ENCODE measurements around the gene CDC5L.

CDC5L gene

GRCh38 chr6:44432227-44432626 is 44.7 kb downstream of the CDC5L start:
- TF ChIP-seq CTCF (IDR thresholded peaks at IDR 0.05) (no peak), ZFX (IDR thresholded peaks at IDR 0.05; ENCODE audit: borderline replicate concordance) (no peak)
- no peak overlapping the region for H3K27ac ChIP-seq

DNA sequence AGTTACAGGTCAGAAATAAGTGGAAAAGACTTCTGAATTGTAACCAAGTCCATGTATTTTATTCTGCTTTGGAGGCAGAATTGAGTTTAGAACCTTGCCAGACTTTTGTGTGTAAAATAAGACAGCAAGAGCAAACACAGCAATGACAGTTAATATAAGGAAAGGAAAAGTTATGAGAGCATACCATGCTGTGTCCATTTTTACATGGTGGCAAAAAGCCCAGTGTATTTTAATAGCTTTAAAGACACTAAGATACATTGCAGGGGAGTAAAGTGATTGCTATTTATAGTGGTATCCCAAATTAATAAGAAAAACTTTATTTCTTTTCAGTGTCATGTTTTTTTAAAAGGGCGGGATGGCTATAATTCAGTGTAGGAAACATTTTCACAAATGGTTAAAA is 45.2 kb downstream of the CDC5L start:
- no peak overlapping the region for H3K27ac ChIP-seq
- no peak for TF ChIP-seq CTCF (IDR thresholded peaks at IDR 0.05)
- no peak for TF ChIP-seq ZFX (IDR thresholded peaks at IDR 0.05; ENCODE audit: borderline replicate concordance)

DNA sequence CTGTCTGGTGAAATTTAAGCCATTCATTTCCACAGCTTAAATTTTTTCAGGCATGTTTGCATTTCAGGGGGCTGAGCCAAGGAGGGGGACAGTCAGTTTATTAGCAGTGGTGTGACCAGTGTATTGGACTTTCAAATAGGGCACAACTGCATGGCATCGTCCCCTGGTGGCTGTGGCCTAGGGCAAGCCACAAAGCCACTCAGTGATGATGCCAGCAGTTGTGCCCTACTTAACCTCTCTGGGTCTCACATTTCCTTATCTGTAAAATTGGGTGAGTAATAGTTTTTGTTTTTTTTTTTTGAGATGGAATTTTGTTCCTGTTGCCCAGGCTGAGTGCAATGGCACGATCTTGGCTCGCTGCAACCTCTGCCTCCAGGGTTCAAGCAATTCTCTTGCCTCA is 48.0 kb downstream of the CDC5L start:
- H3K27ac ChIP-seq, result no peak overlapping the region
- TF ChIP-seq CTCF (IDR thresholded peaks at IDR 0.05), result no peak
- no peak for TF ChIP-seq ZFX (IDR thresholded peaks at IDR 0.05; ENCODE audit: borderline replicate concordance)

- TF ChIP-seq CTCF (IDR thresholded peaks at IDR 0.05) (no peak), ZFX (IDR thresholded peaks at IDR 0.05; ENCODE audit: borderline replicate concordance) (no peak)
- no peak overlapping the region for H3K27ac ChIP-seq
Observed at GRCh38 chr6:44438827-44439226, 51.3 kb downstream of the CDC5L start.

- H3K27ac ChIP-seq, result no peak overlapping the region
- TF ChIP-seq CTCF (IDR thresholded peaks at IDR 0.05) (no peak), ZFX (IDR thresholded peaks at IDR 0.05; ENCODE audit: borderline replicate concordance) (no peak)
Observed at GRCh38 chr6:44439270-44440045, 52.0 kb downstream of the CDC5L start.

DNA sequence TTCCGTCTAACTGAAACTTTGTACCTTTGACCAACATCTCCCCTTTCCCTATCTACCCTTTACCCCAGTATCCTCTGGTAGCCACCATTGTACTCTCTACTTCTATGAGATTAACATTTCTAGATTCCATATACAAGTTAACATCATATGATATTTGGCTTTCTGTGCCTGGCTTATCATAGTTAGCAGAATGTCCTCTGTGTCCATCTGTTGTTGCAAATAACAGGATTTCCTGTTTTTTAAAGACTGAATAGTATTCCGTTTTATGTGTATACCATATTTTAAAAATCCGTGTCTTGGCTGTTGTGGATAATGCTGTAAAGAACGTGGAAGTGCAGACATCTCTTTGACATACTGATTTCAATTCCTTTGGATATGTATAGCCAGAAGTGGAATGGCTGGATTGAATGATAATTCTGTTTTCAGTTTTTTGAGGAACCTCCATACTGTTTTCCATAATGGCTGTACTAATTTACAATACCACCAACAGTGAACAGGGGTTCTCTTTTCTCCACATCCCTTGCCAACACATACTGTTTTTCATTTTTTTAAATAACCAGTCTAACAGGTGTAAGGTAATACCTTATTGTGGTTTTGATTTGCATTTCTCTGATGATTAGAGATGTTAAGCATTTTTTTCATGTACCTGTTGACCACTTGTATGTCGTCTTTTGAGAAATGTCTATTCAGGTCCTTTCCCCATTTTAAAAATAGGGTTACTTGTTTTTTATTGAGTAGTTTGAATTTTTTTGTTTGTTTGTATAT is 53.8 kb downstream of the CDC5L start:
- H3K27ac ChIP-seq, result no peak overlapping the region
- TF ChIP-seq ZFX (IDR thresholded peaks at IDR 0.05; ENCODE audit: borderline replicate concordance), result no peak
- TF ChIP-seq CTCF (IDR thresholded peaks at IDR 0.05), result no peak

- TF ChIP-seq CTCF (IDR thresholded peaks at IDR 0.05) (no peak), ZFX (IDR thresholded peaks at IDR 0.05; ENCODE audit: borderline replicate concordance) (no peak)
- H3K27ac ChIP-seq, result no peak overlapping the region
Observed at GRCh38 chr6:44442236-44442635, 54.7 kb downstream of the CDC5L start.
